ENCODE measurements around the gene PTBP1. TPM values are rescaled to one million over a fixed set of nuclear protein-coding genes. Genes with fewer than 3 reads are reported as not detected.
A peak's percentile ranks its signal among the peaks of the same experiment; 100 is the strongest.

PTBP1 gene
- total RNA-seq, 1 experiment from 2014 or later = 197 TPM

- Histone ChIP-seq H3K36me3 (no peaks in the 10 kb centered on the region), H3K9me3 (no peaks in the 10 kb centered on the region), H3K4me3 (no peak overlapping the region), H3K27me3 (no peaks in the 10 kb centered on the region)
- DNase-seq = no peak
Observed at GRCh38 chr19:765179-765738, 32.0 kb upstream of the PTBP1 start.

- no peak overlapping the region for H3K4me3 ChIP-seq
Observed at GRCh38 chr19:768424-768823, 28.8 kb upstream of the PTBP1 start.

GRCh38 chr19:769616-770015 is 27.6 kb upstream of the PTBP1 start:
- Histone ChIP-seq H3K9me3 (no peaks in the 10 kb centered on the region), H3K4me3 (no peak overlapping the region), H3K27me3 (no peaks in the 10 kb centered on the region), H3K36me3 (no peaks in the 10 kb centered on the region)
- no peak for DNase-seq

More at GRCh38 chr19:768424-768823, 28.8 kb upstream of the PTBP1 start:
- H3K27me3 ChIP-seq = no peaks in the 10 kb centered on the region
- H3K9me3 ChIP-seq = no peaks in the 10 kb centered on the region
- H3K36me3 ChIP-seq = no peaks in the 10 kb centered on the region
- peak; percentile 65 for DNase-seq

GRCh38 chr19:771332-771785 is 25.9 kb upstream of the PTBP1 start:
- no peak overlapping the region for H3K4me3 ChIP-seq
- DNase-seq = peak; percentile 51
- no peaks in the 10 kb centered on the region for H3K9me3 ChIP-seq
- no peaks in the 10 kb centered on the region for H3K36me3 ChIP-seq
- H3K27me3 ChIP-seq = no peaks in the 10 kb centered on the region

DNA sequence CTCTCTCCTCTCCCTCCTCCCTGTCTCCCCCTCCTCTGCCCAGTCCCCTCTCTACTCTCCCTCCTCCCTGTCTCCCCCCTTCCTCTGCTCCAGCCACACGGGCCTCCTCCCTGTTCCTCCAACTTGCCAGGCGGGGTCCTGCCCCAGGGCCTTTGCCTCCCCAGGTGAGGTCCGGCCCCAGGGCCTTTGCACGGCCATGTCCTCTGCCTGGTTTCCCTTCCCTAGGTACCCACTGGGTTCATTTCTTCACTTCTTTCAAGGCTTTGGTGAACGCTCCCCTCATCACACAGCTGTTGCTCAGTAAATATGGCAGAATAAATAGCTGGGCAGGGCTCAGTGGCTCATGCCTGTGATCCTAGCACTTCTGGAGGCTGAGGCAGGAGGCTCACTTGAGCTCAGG is 25.2 kb upstream of the PTBP1 start:
- no peak overlapping the region for H3K4me3 ChIP-seq
- H3K9me3 ChIP-seq = no peaks in the 10 kb centered on the region
- no peaks in the 10 kb centered on the region for H3K27me3 ChIP-seq
- no peaks in the 10 kb centered on the region for H3K36me3 ChIP-seq
- no peak for DNase-seq

DNA sequence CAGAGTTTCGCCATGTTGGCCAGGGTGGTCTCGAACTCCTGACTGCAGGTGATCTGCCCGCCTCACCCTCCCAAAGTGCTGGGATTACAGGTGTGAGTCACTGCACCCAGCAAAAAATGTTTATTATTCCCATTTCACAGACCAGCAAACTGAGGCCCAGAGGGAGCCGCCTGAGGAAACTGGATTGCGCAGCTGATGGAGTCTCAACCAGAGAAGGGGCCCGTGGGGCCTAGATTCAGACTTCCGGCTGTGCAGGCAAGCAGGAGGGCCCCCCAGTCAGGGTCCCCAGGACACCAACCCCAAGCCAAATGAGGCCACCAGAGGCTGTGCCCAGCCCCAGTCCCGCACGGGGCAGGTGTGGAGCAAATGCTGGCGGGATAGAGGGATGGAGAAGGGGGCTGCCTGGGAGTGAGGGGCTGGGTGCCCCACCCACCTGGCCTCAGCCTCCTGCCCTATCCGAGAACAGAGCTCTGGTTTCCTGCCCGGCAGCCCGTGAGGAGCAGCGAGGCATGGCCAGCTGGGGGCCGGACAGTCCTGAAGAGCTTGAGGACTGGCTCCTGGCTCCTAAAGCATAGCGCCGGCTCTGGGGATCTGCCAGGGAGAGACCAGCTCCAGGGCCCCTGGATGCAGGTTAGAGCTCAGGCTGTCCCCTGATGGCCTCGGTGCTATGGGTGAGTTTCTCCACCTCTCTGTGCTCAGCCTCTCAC is 24.4 kb upstream of the PTBP1 start:
- Histone ChIP-seq H3K9me3 (no peaks in the 10 kb centered on the region), H3K4me3 (no peak overlapping the region), H3K36me3 (no peaks in the 10 kb centered on the region), H3K27me3 (no peaks in the 10 kb centered on the region)
- no peak for DNase-seq

- Histone ChIP-seq H3K4me3 (no peak overlapping the region), H3K27me3 (no peaks in the 10 kb centered on the region), H3K36me3 (no peaks in the 10 kb centered on the region), H3K9me3 (no peaks in the 10 kb centered on the region)
- DNase-seq = no peak
Observed at GRCh38 chr19:776549-776948, 20.7 kb upstream of the PTBP1 start.

- H3K9me3 ChIP-seq = no peaks in the 10 kb centered on the region
- H3K27me3 ChIP-seq = no peaks in the 10 kb centered on the region
- no peaks in the 10 kb centered on the region for H3K36me3 ChIP-seq
- peak; percentile 88 for DNase-seq
- no peak overlapping the region for H3K4me3 ChIP-seq
Observed at GRCh38 chr19:778910-779653, 18.2 kb upstream of the PTBP1 start.

- no peaks in the 10 kb centered on the region for H3K27me3 ChIP-seq
- H3K9me3 ChIP-seq = no peaks in the 10 kb centered on the region
- no peak overlapping the region for H3K4me3 ChIP-seq
- H3K36me3 ChIP-seq = no peaks in the 10 kb centered on the region
- DNase-seq = no peak
Observed at GRCh38 chr19:780935-781334, 16.3 kb upstream of the PTBP1 start.

- H3K4me3 ChIP-seq = no peak overlapping the region; the same call in 1 of the 2 replicates
- DNase-seq = no peak
Observed at GRCh38 chr19:781800-782184, 15.5 kb upstream of the PTBP1 start.

GRCh38 chr19:782185-782877 is 14.9 kb upstream of the PTBP1 start:
- Histone ChIP-seq H3K27me3 (no peaks in the 10 kb centered on the region), H3K4me3 (peak overlapping the region; percentile 35), H3K36me3 (no peaks in the 10 kb centered on the region), H3K9me3 (no peaks in the 10 kb centered on the region)
- DNase-seq = peak; percentile 58

More at GRCh38 chr19:781800-782184, 15.5 kb upstream of the PTBP1 start:
- H3K9me3 ChIP-seq = no peaks in the 10 kb centered on the region
- no peaks in the 10 kb centered on the region for H3K36me3 ChIP-seq
- H3K27me3 ChIP-seq = no peaks in the 10 kb centered on the region

DNA sequence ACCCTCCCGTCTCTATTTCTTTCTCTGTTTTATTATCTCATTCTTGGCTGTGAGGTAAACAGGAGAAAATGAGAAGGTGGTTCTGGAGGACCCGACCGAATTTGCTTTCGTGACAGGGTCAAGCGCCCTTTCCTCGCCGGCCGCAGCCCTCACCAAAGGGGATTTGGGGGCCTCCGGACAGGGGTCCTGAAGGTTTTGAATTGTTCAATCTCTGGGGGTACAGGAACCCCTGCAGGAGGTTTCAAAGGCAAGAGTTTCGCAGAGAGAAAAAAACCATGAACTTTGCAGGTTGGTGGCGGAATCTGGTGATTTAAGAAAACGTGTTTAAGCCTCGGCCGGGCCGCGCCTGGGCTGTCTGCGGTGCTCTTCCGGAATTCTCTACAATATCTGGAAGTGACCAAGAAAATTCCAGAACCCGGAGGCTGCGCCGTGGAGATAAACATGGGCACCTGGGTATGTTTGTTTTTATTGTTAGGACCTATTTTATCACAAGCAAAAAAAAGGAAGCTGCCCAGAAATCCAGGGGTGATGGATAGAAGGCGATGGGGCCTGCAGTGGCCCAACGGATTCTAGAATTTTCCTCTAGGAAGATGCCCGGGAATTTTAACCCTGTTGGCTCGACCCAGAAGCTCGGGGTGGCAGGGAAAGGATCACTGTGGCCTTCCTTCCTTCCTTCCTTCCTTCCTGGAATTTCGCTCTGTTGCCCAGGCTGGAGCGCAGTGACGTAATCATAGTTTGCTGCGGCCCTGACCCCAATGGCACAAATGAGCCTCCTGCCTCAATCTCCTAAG is 14.2 kb upstream of the PTBP1 start:
- Histone ChIP-seq H3K9me3 (no peaks in the 10 kb centered on the region), H3K4me3 (peak overlapping the region; percentile 35), H3K36me3 (no peaks in the 10 kb centered on the region), H3K27me3 (no peaks in the 10 kb centered on the region)
- no peak for DNase-seq

- no peaks in the 10 kb centered on the region for H3K9me3 ChIP-seq
- H3K4me3 ChIP-seq = no peak overlapping the region
- no peaks in the 10 kb centered on the region for H3K27me3 ChIP-seq
- no peak for DNase-seq
- H3K36me3 ChIP-seq = no peaks in the 10 kb centered on the region
Observed at GRCh38 chr19:784541-784940, 12.7 kb upstream of the PTBP1 start.

DNA sequence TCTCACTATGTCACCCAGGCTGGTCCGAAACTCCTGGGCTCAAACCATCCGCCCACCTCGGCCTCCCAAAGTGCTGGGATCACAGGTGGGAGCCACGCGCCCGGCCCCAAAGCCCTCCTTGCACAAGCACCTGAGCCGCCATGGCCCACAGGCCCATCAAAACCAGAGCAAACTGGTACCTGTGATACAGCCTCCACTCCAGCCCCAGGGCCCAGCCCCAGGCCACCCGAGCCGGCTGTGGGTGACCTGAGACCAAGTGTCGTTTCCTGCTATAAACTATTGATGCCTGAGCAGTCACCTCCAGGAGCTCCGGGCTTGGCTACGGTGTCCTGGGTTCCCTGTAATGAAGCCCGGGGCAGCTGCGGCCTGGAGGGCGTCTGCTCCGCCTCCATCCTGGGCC is 9.7 kb upstream of the PTBP1 start:
- Histone ChIP-seq H3K27me3 (no peaks in the 10 kb centered on the region), H3K4me3 (no peak overlapping the region), H3K36me3 (no peaks in the 10 kb centered on the region), H3K9me3 (no peaks in the 10 kb centered on the region)
- DNase-seq = no peak

DNA sequence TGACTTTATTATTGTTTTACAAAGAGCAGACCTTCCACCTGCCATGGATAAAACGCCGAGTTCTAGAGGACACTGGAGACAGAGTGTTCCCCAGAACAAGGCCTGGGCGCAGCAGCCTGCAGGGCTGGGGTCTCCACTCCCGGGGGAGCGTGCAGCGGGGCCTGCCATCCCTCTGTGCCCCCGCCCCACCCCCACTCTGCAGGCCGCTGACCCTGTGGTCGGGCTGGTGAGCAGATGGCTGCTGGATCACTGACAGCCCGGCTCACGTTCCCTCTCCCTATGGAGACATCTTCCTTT is 8.6 kb upstream of the PTBP1 start:
- H3K4me3 ChIP-seq = no peak overlapping the region
- no peaks in the 10 kb centered on the region for H3K36me3 ChIP-seq

DNA sequence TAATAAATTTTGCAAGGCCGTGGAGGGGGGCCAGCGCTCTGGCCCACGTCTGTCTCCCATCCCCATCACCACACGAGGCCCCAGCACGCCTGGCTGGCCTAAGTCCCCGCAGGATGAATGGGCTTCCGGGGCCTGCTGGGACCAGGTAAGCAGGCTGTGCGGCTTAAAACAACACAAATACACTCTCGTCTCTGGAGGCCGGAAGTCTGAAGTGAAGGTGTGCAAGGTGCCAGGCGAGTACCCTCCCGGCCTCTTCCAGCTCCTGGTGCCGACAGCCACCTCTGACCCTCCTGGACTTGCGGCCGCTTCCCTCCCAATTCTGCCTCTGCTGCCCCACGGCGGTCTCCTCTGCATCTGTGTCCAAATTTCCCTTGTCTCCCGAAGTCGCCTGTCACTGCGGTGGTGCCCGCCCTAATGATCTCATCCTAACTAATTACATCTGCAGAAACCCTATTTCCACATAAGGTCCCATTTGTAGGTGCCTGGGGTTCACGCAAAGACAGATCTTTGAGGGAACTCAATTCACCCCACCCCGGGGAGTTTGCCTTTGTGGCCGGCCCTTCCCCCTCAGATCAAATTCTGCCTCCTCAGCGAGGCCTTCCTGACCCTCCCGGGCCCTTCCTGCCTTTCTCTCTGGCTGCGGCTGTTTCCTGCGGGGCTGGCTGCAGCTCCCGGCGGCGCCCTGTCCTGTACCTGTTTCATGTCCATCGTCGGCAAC is 8.1 kb upstream of the PTBP1 start:
- DNase-seq = no peak
- H3K36me3 ChIP-seq = no peaks in the 10 kb centered on the region
- no peaks in the 10 kb centered on the region for H3K9me3 ChIP-seq
- no peaks in the 10 kb centered on the region for H3K27me3 ChIP-seq
- no peak overlapping the region for H3K4me3 ChIP-seq

More for the DNA sequence above, 8.6 kb upstream of the PTBP1 start:
- H3K9me3 ChIP-seq = no peaks in the 10 kb centered on the region
- no peaks in the 10 kb centered on the region for H3K27me3 ChIP-seq
- DNase-seq = no peak
